AG09319 (cell line): ENCODE data around the gene SLC26A4.

Source experiments
- DNase-seq: peaks from one replicate; pipeline ENCODE4 v3.0.0-alpha.2; 2010; ENCODE audit warnings: low read depth; ENCODE audit errors: extremely low read depth
- CTCF ChIP-seq: IDR thresholded peaks from 2 replicates; pipeline ENCODE4 v1.5.1; 2011; ENCODE audit warnings: low read depth, mild to moderate bottlenecking, inconsistent platforms, low read length, moderate library complexity

Gene SLC26A4

GRCh38 chr7:107687656-107688055 is 27.0 kb downstream of the SLC26A4 start:
- no peak for DNase-seq
- TF ChIP-seq CTCF = no peak

DNA sequence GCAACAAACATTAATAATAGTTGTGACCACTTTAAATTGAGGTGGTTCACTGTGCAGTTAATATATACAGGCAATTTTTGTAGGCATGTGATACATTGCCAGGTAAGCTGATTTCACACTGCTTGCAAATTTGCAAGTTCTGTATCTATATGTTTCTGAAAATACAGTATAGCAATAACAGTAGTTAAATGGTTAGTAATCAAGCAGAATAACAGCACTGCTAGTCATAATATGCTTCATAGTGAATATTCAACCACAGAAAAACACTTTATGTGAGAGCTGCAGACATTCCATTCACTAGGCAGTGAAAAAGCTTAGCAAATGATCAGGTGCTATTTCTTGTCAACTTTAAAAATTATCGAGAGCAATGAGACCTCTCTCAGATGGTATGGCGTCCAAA is 28.9 kb downstream of the SLC26A4 start:
- no peak for TF ChIP-seq CTCF
- DNase-seq = no peak

DNA sequence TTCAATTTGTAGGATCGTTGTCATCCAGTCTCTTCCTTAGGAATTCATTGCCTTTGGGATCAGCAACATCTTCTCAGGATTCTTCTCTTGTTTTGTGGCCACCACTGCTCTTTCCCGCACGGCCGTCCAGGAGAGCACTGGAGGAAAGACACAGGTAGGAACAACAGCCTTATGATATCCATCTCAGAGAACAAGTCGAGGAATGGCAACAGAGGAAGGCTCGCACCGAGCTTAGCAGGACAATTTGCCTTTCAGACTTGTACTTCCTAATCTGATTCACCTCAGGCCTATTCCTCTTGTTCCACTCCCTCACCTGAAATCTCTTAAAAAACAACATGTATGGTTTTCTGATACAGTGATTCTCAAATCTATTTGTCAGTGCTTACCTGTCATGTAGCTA is 29.5 kb downstream of the SLC26A4 start:
- no peak for DNase-seq
- TF ChIP-seq CTCF = no peak

DNA sequence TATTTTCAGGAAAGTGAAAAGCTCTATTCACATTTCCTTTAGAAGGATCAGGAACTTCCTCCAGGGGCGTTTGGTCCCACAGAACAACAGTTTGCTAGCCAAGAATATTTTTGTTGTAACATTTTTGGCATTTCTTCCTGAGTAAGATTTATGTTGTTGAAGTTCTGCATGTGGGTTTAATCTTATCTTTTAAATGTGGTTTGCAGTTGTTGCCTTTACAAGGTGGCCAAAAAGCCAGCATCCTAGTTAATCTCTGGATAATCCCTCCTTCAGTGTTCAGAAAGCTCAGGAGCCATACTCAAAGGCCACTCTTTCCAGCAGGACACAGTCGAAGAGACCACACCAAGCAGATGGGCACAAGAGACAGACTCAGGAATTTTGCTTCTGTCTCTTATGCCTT is 30.0 kb downstream of the SLC26A4 start:
- no peak for DNase-seq
- no peak for TF ChIP-seq CTCF

DNA sequence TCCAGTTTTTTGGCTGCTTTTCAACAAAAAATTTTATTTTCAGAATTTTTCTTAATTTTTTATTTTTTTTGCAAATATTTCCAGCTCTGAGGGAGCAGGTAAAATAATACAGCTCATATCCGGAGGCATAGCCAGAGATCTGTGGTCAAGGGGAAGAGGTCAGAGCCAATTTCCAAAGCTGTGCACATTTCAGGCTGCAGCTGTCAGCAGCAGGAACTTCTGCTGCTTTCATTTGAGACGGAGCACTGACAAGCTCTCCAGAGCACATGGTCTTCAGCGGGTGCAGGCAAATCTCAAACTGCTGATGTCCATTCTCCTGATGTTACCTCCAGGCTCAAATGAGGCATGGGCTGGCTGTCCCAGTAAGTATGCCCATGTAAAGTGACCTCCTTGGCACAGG is 31.1 kb downstream of the SLC26A4 start:
- no peak for TF ChIP-seq CTCF
- DNase-seq = no peak

GRCh38 chr7:107692501-107692900 is 31.9 kb downstream of the SLC26A4 start:
- TF ChIP-seq CTCF = no peak
- no peak for DNase-seq

DNA sequence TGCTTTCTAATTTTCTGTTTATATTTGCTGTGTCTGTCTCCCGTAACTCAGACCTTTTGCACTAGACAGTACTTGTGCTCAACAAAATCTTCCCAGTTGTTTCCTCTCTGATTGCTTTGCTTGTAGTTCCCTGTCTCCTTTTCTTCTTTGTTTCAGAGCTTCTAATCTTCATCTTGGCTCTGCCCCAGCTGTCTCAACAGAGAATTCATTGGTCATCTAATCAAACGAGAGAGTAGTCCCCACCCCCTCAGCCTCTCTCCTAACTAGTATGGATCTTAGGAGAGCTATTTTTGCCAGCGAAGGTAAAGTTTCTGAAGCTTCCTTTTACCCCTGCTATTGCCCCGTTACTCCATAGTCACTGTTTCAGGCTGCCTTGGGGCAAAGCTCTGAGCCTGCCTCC is 32.8 kb downstream of the SLC26A4 start:
- no peak for TF ChIP-seq CTCF
- no peak for DNase-seq
